DND-41 (cell line): ENCODE results near the gene KRTAP5-1.

Experiments
- CTCF ChIP-seq: IDR thresholded peaks from 2 replicates; pipeline ENCODE4 v1.5.1; 2012; ENCODE audit warnings: borderline replicate concordance, low read length, moderate library complexity, mild to moderate bottlenecking; ENCODE audit not compliant: poor library complexity, severe bottlenecking; ENCODE audit errors: extremely low read depth
- EZH2 ChIP-seq: IDR thresholded peaks from 3 replicates; pipeline ENCODE4 v1.6.1; 2012; ENCODE audit warnings: borderline replicate concordance, low read depth, mild to moderate bottlenecking, moderate library complexity, low read length, inconsistent platforms; ENCODE audit not compliant: severe bottlenecking

GRCh38 chr11:1628506-1629325 lies 43.6 kb upstream of the KRTAP5-1 start:
- TF ChIP-seq CTCF: peak; percentile 81
- no peak for TF ChIP-seq EZH2
